Liver (tissue), 3 donors: ENCODE results near the gene MAP4K4.
A peak's percentile ranks its signal among the peaks of the same experiment; 100 is the strongest.

ENCODE experiments used
- RAD21 ChIP-seq, 2 donors: IDR thresholded peaks; 2 replicates each; pipeline ENCODE4 v1.6.1; 2016; ENCODE audit warnings: antibody characterized with exemption in 2 of 2, mild to moderate bottlenecking in 2 of 2
- SP1 ChIP-seq: IDR thresholded peaks from 2 replicates; pipeline ENCODE4 v1.6.1; 2018; ENCODE audit warnings: antibody characterized with exemption, mild to moderate bottlenecking
- TF ChIP-seq, protein P1 (sequence below): fragments of 150-350 bp; IDR thresholded peaks from 2 replicates; pipeline ENCODE4 v1.5.1; 2017; ENCODE audit warnings: improper control_type of control experiment, low read depth, low read length; ENCODE audit not compliant: missing input control
- TF ChIP-seq, protein P2 (sequence below): IDR thresholded peaks from 2 replicates; pipeline ENCODE4 v1.6.1; 2016; ENCODE audit warnings: antibody characterized with exemption
- TF ChIP-seq, protein P3 (sequence below): IDR thresholded peaks from 2 replicates; pipeline ENCODE4 v1.6.1; 2016; ENCODE audit warnings: antibody characterized with exemption
- donor health status: healthy.
- donor health status: healthy.

DNA sequence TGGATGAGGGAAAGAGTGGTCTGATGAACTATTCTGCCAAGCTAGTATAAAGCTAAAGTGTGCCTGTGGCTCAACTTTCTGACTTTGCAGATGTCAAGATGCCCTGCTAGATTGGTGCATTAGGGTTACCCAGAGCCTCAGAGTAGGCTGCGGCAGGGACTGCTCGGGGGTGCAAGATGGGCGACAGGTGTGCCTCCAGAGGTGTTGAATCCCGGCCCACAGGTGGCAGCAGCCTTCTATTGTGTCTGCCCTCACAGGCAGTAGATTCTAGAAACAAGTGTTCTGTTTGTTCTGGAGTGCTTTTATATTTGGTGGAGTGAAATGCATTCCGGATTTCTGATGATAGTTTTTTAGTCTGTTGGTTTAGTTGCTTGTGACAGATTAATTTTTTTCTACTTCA is 162.7 kb downstream of the MAP4K4 start:
- TF ChIP-seq, protein P1, sequence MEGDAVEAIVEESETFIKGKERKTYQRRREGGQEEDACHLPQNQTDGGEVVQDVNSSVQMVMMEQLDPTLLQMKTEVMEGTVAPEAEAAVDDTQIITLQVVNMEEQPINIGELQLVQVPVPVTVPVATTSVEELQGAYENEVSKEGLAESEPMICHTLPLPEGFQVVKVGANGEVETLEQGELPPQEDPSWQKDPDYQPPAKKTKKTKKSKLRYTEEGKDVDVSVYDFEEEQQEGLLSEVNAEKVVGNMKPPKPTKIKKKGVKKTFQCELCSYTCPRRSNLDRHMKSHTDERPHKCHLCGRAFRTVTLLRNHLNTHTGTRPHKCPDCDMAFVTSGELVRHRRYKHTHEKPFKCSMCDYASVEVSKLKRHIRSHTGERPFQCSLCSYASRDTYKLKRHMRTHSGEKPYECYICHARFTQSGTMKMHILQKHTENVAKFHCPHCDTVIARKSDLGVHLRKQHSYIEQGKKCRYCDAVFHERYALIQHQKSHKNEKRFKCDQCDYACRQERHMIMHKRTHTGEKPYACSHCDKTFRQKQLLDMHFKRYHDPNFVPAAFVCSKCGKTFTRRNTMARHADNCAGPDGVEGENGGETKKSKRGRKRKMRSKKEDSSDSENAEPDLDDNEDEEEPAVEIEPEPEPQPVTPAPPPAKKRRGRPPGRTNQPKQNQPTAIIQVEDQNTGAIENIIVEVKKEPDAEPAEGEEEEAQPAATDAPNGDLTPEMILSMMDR: no peak
- TF ChIP-seq RAD21 (IDR thresholded peaks at IDR 0.05) (peak in 1 of 2 donors; percentile 21), SP1 (no peak)
- TF ChIP-seq, protein P2, sequence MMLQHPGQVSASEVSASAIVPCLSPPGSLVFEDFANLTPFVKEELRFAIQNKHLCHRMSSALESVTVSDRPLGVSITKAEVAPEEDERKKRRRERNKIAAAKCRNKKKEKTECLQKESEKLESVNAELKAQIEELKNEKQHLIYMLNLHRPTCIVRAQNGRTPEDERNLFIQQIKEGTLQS: no peak
- TF ChIP-seq, protein P3, sequence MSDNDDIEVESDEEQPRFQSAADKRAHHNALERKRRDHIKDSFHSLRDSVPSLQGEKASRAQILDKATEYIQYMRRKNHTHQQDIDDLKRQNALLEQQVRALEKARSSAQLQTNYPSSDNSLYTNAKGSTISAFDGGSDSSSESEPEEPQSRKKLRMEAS: no peak
